Mesendoderm (in vitro differentiated cells): ENCODE measurements around the gene TBC1D8.

Experiments
- DNase-seq: peaks from one replicate; pipeline ENCODE4 v3.0.0; 2013
- H2AK5ac ChIP-seq: 2 replicates; pipeline ENCODE4 v1.6.1; 2013; ENCODE audit warnings: low read length, inconsistent platforms
- H2BK120ac ChIP-seq: 2 replicates; pipeline ENCODE4 v1.6.1; 2013; ENCODE audit warnings: low read depth, mild to moderate bottlenecking, low read length, moderate library complexity, mixed read lengths
- H2BK15ac ChIP-seq: replicated peaks from 2 replicates; pipeline ENCODE4 v1.6.1; 2013; ENCODE audit warnings: low read depth, mild to moderate bottlenecking, moderate library complexity
- H2BK5ac ChIP-seq: 2 replicates; pipeline ENCODE4 v1.6.1; 2013; ENCODE audit warnings: low read length, inconsistent platforms
- H3K18ac ChIP-seq: 2 replicates; pipeline ENCODE4 v1.6.1; 2013; ENCODE audit warnings: mild to moderate bottlenecking, low read length, mixed read lengths
- H3K23ac ChIP-seq: one replicate; pipeline ENCODE4 v1.6.1; 2013; ENCODE audit warnings: low read length
- H3K27ac ChIP-seq: 2 replicates; pipeline ENCODE4 v1.5.1; 2013; ENCODE audit warnings: low read depth, mild to moderate bottlenecking, inconsistent platforms, low read length, moderate library complexity
- H3K27me3 ChIP-seq: 2 replicates; pipeline ENCODE4 v1.6.1; 2013; ENCODE audit warnings: low read length, control low read depth, mild to moderate bottlenecking, inconsistent platforms; ENCODE audit not compliant: insufficient read depth, poor library complexity
- H3K36me3 ChIP-seq: 2 replicates; pipeline ENCODE4 v1.6.1; 2013; ENCODE audit warnings: low read length, inconsistent platforms; ENCODE audit not compliant: control insufficient read depth, insufficient read depth
- H3K4ac ChIP-seq: one replicate; pipeline ENCODE4 v1.6.1; 2013; ENCODE audit warnings: low read depth, mild to moderate bottlenecking, low read length, moderate library complexity
- H3K4me1 ChIP-seq: 2 replicates; pipeline ENCODE4 v1.6.1; 2013; ENCODE audit warnings: low read depth, low read length, inconsistent platforms; ENCODE audit not compliant: control insufficient read depth
- H3K4me2 ChIP-seq: 2 replicates; pipeline ENCODE4 v1.6.1; 2013; ENCODE audit warnings: low read length
- H3K4me3 ChIP-seq: 2 replicates; pipeline ENCODE4 v1.5.1; 2013; ENCODE audit warnings: mild to moderate bottlenecking, low read length
- H3K56ac ChIP-seq: one replicate; pipeline ENCODE4 v1.6.1; 2013; ENCODE audit warnings: low read length
- H3K79me1 ChIP-seq: 2 replicates; pipeline ENCODE4 v1.6.1; 2013; ENCODE audit warnings: low read length, inconsistent platforms
- H3K79me2 ChIP-seq: 2 replicates; pipeline ENCODE4 v1.6.1; 2013; ENCODE audit warnings: mild to moderate bottlenecking, low read length; ENCODE audit not compliant: control insufficient read depth, insufficient read depth
- H3K9ac ChIP-seq: 2 replicates; pipeline ENCODE4 v1.6.1; 2013; ENCODE audit warnings: low read length, inconsistent platforms
- H4K5ac ChIP-seq: one replicate; pipeline ENCODE4 v1.6.1; 2013; ENCODE audit warnings: low read length
- H4K8ac ChIP-seq: one replicate; pipeline ENCODE4 v1.6.1; 2013; ENCODE audit warnings: low read depth, mild to moderate bottlenecking, control low read depth, low read length, moderate library complexity
- WGBS: extraction: QIAGEN DNeasy Blood & Tissue Kit; methylation state at CpG from one replicate; pipeline ENCODE4 v1.1.7; 2013; ENCODE audit warnings: low lambda C conversion rate, missing lambda C conversion rate; ENCODE audit not compliant: insufficient coverage; ENCODE audit errors: extremely low coverage; 5-methylcytosine and 5-hydroxymethylcytosine counted together

The TBC1D8 gene

DNA sequence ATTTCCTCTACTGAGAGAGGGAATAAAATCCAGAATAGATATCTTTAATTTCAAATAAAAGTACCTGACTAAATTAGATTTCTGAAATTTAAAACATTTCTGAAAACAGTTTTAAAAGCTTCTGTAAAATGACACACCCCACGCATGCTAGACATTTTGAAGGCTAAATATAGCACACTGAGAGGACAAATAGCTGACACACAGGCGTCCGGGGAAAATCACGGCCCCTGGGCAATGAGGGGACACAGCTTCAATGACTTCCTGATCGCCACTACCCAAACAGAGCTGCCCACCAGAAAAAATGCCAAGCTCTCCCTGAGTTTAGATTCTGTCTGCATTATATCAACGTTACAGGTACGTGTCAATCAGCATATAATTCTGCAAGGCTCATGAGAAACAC, 10.9 kb downstream of the TBC1D8 start:
- H2AK5ac ChIP-seq: no peak overlapping the region
- H3K9ac ChIP-seq: no peak overlapping the region
- no peaks in the 10 kb centered on the region for H3K36me3 ChIP-seq
- peaks cover 10% of the 10 kb centered on the region for H3K79me1 ChIP-seq
- no peak overlapping the region for H2BK15ac ChIP-seq
- H3K4me2 ChIP-seq: no peak overlapping the region
- no peak overlapping the region for H2BK120ac ChIP-seq
- H4K8ac ChIP-seq: no peak overlapping the region
- no CpG with 5 or more reads among the region's 7 CpGs for WGBS
- no peak overlapping the region for H3K4ac ChIP-seq
- H3K23ac ChIP-seq: no peak overlapping the region
- no peak overlapping the region for H3K27ac ChIP-seq
- H3K56ac ChIP-seq: no peak overlapping the region
- no peak overlapping the region for H2BK5ac ChIP-seq
- H3K27me3 ChIP-seq: no peaks in the 10 kb centered on the region
- H3K4me3 ChIP-seq: no peak overlapping the region
- DNase-seq: no peak
- H3K4me1 ChIP-seq: peaks cover 4% of the 10 kb centered on the region
- no peak overlapping the region for H4K5ac ChIP-seq
- no peak overlapping the region for H3K18ac ChIP-seq
- H3K79me2 ChIP-seq: peaks cover 13% of the 10 kb centered on the region

DNA sequence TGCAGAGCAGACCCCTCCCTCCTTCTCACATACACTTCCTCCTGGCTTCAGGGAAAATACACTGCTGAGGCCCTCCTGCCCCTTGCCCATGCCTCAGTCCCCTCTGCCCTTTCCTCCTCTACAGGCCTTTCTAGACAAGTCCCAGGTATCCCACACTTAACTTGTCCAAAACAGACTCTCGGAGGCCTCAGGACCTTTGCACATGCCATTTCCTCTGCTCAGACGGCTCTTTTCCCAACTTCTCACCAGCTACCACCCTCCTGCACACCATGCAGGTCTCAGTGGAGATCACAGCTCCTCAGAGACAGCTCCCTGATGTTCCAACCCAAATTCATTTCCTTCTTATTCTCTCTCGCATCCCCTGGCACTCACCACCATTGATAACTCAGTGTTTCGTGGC, 11.7 kb downstream of the TBC1D8 start:
- H3K4me2 ChIP-seq: no peak overlapping the region
- H2BK5ac ChIP-seq: no peak overlapping the region
- H4K5ac ChIP-seq: no peak overlapping the region
- no peak overlapping the region for H3K27ac ChIP-seq
- WGBS: no CpG with 5 or more reads among the region's 4 CpGs
- no peak overlapping the region for H3K4ac ChIP-seq
- H3K9ac ChIP-seq: no peak overlapping the region
- no peak overlapping the region for H3K18ac ChIP-seq
- H3K27me3 ChIP-seq: no peaks in the 10 kb centered on the region
- H2AK5ac ChIP-seq: peak overlapping the region; percentile 51
- peaks cover 13% of the 10 kb centered on the region for H3K79me2 ChIP-seq
- DNase-seq: no peak
- no peak overlapping the region for H3K23ac ChIP-seq
- peaks cover 4% of the 10 kb centered on the region for H3K4me1 ChIP-seq
- H3K56ac ChIP-seq: no peak overlapping the region
- no peak overlapping the region for H4K8ac ChIP-seq
- no peak overlapping the region for H3K4me3 ChIP-seq
- H3K36me3 ChIP-seq: no peaks in the 10 kb centered on the region
- no peak overlapping the region for H2BK120ac ChIP-seq
- peaks cover 10% of the 10 kb centered on the region for H3K79me1 ChIP-seq
- no peak overlapping the region for H2BK15ac ChIP-seq

DNA sequence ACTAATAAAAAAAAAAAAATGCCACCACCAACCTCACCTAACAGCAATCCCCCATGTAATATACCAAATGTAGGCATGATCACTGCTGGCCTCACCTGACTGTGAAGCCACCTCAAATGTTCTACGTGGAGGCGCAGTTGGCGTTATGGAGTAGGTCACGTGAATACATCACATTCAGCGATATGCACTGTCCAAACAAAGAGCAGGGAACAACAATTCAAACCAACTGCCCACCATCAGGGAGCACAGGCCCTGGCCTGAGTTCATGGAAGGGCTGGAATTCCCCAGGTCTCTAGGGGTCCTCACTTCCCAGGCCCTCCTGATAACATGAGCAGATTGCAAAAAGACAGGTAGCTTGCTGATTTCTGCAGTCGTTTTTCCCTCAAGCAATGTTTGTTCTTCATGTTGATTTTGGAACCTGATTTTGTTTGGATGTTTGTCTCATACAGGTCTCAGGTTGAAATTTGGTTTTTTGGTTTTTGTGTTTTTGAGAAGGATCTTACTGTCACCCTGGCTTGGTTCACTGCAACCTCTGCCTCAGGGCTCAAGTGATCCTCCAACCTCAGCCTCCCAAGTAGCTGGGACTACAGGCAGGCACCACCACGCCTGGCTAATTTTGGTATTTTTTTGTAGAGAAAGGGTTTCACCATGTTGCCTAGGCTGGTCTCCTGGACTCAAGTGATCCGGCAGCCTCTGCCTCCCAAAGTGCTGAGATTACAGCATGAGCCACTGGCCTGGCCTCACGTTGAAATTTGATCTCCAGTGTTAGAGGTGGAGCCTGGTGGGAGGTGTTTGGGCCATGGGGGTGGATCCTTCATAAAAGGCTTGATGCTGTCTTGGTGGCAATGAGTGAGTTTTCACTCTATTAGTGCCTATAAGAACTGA, 15.5 kb downstream of the TBC1D8 start:
- no CpG with 5 or more reads among the region's 9 CpGs for WGBS

DNA sequence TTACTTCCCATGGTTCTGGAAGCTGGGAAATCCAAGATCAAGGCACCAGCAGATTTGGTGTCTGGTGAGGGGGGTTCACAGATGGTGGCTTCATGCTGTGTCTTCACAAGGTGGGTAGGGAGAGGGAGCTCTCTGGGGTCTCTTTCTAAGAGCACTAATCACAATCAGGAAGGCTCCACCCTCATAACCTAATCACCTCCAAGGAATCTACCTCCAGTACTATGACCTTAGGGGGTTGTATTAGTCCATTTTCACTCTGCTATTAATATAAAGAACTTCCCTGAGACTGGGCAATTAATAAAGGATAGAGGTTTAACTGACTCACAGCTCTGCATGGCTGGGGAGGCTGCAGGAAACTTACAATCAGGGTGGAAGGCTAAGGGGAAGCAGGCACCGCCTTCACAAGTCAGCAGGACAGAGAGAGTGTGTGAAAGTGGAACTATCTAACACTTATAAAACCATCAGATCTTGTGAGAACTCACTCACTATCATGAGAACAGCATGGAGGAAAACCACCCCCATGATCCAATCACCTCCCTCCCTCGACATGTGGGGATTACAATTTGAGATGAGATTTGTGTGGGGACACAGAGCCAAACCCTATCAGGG, 17.6 kb downstream of the TBC1D8 start:
- Histone ChIP-seq H3K79me2 (no peaks in the 10 kb centered on the region), H3K4me3 (no peak overlapping the region), H3K27me3 (no peaks in the 10 kb centered on the region), H3K4ac (no peak overlapping the region), H2BK15ac (no peak overlapping the region), H2BK120ac (no peak overlapping the region), H3K27ac (no peak overlapping the region), H3K18ac (no peak overlapping the region), H3K9ac (no peak overlapping the region), H3K79me1 (peaks cover 5% of the 10 kb centered on the region), H4K8ac (no peak overlapping the region), H2AK5ac (no peak overlapping the region), H3K4me1 (no peaks in the 10 kb centered on the region), H3K56ac (no peak overlapping the region), H2BK5ac (no peak overlapping the region), H3K36me3 (no peaks in the 10 kb centered on the region), H3K23ac (no peak overlapping the region), H3K4me2 (no peak overlapping the region), H4K5ac (no peak overlapping the region)
- peak; percentile 49 for DNase-seq
- no CpG with 5 or more reads among the region's 2 CpGs for WGBS

More for the DNA sequence above, 15.5 kb downstream of the TBC1D8 start:
- no peaks in the 10 kb centered on the region for H3K4me1 ChIP-seq
- H3K9ac ChIP-seq: no peak overlapping the region
- H3K4me2 ChIP-seq: no peak overlapping the region
- no peak overlapping the region for H3K27ac ChIP-seq
- no peak overlapping the region for H2BK120ac ChIP-seq
- no peak overlapping the region for H4K8ac ChIP-seq
- no peak overlapping the region for H3K4me3 ChIP-seq
- H3K4ac ChIP-seq: no peak overlapping the region
- H3K36me3 ChIP-seq: no peaks in the 10 kb centered on the region
- no peak overlapping the region for H3K18ac ChIP-seq
- no peak overlapping the region for H2AK5ac ChIP-seq
- H2BK15ac ChIP-seq: no peak overlapping the region
- no peak overlapping the region for H3K23ac ChIP-seq
- peak; percentile 59 for DNase-seq
- no peaks in the 10 kb centered on the region for H3K27me3 ChIP-seq
- peaks cover 10% of the 10 kb centered on the region for H3K79me1 ChIP-seq
- H3K79me2 ChIP-seq: peaks cover 11% of the 10 kb centered on the region
- H3K56ac ChIP-seq: peak overlapping the region; percentile 52
- no peak overlapping the region for H2BK5ac ChIP-seq
- no peak overlapping the region for H4K5ac ChIP-seq

DNA sequence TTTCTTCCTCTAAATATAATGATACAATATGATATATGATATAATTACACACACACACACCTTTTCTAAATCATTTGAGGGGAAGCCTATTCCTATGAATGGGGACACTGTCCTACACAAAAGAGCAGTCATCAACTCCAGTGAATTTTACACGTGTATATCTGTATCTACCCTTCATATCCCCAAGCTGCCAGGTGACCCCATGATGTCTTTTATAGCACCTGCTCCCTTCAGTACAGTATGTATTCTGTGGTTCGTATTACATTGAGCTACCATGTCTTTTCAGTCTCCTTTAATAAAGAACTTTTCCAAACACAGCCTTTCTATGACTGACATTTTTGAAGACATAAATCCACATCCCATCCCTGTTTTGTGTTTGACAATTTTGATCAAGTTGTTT, 19.0 kb downstream of the TBC1D8 start:
- Histone ChIP-seq H3K4me2 (no peak overlapping the region), H3K4me3 (no peak overlapping the region), H3K23ac (no peak overlapping the region), H2BK15ac (no peak overlapping the region), H2BK5ac (no peak overlapping the region), H3K56ac (no peak overlapping the region), H3K4ac (no peak overlapping the region), H4K5ac (no peak overlapping the region), H3K27ac (no peak overlapping the region), H3K36me3 (no peaks in the 10 kb centered on the region), H3K9ac (no peak overlapping the region), H3K27me3 (no peaks in the 10 kb centered on the region), H4K8ac (no peak overlapping the region), H2AK5ac (no peak overlapping the region), H3K18ac (no peak overlapping the region), H2BK120ac (no peak overlapping the region), H3K79me1 (peaks cover 3% of the 10 kb centered on the region), H3K79me2 (no peaks in the 10 kb centered on the region), H3K4me1 (no peaks in the 10 kb centered on the region)
- no CpG with 5 or more reads among the region's 2 CpGs for WGBS
- no peak for DNase-seq
